ENCODE data around the gene CTDSPL. TPM values are rescaled to one million over a fixed set of nuclear protein-coding genes. Genes with fewer than 3 reads are reported as not detected.

CTDSPL gene
- polyA plus RNA-seq, 1 of the 3 experiments (the other 2 are of a cell fraction), result 22.1 TPM

GRCh38 chr3:37945807-37946530 lies 84.3 kb downstream of the CTDSPL start:
- peaks cover 7% of the 10 kb centered on the region for H3K79me2 ChIP-seq (ENCODE audit: insufficient read depth)
- H3K4me3 ChIP-seq (ENCODE audit: low read depth in 2 of 2, low read length in 1 of 2), result no peak overlapping the region; a peak in 1 of 4 replicates
- peak overlapping the region; percentile 40 for H3K4me2 ChIP-seq
- peak overlapping the region; percentile 9; the same call in 1 of the 2 replicates for H3K9ac ChIP-seq
- H3K27me3 ChIP-seq (ENCODE audit: insufficient read depth), result no peaks in the 10 kb centered on the region
- POLR2A ChIA-PET, result interaction anchor here (1.5 to 1.8 kb wide), 2 partner anchors 11 to 48 kb away, joined by 4 read pairs; no protein-coding TSS in a partner anchor
- peak; percentile 89 for DNase-seq
- CTCF ChIA-PET, result interaction anchor here (1.0 to 2.4 kb wide), 10 partner anchors 10 to 92 kb away, joined by 3 to 14 read pairs (median 4); no protein-coding TSS in a partner anchor
- peak overlapping the region; percentile 0; the same call in 1 of the 2 replicates for H2AFZ ChIP-seq (ENCODE audit: low read depth)
- H3K9me2 ChIP-seq, result no peaks in the 10 kb centered on the region
- no peaks in the 10 kb centered on the region for H4K20me1 ChIP-seq (ENCODE audit: insufficient read depth)
- no peaks in the 10 kb centered on the region for H3K9me3 ChIP-seq
- peaks cover 14% of the 10 kb centered on the region for H3F3A ChIP-seq (replicated peaks; ENCODE audit: insufficient read depth)
- peak overlapping the region; percentile 83 to 98 for H3K27ac ChIP-seq (ENCODE audit: low read depth in 2 of 2, low read length in 1 of 2)
- 31% methylated on average over 7 of the region's 8 CpGs for WGBS (ENCODE audit: low lambda C conversion rate)
- H3K4me1 ChIP-seq (ENCODE audit: control insufficient read depth in 1 of 2, insufficient read depth in 2 of 2, low read depth in 1 of 2, low read length in 1 of 2), result peaks cover 25 to 38% of the 10 kb centered on the region in 2 experiments
- H3K36me3 ChIP-seq (replicated peaks in 1 of 2; ENCODE audit: control insufficient read depth in 1 of 2, insufficient read depth in 2 of 2, low read length in 1 of 2), result peaks cover 9 to 13% of the 10 kb centered on the region in 2 experiments
- TF ChIP-seq USF2 (IDR thresholded peaks at IDR 0.05; ENCODE audit: borderline replicate concordance, low read depth, low read length), result no peak
- TF ChIP-seq CHD2 (IDR thresholded peaks at IDR 0.05; ENCODE audit: low read length, partially characterized antibody), result peak; percentile 71
- TF ChIP-seq GATA2 (CRISPR knock-in tag; IDR thresholded peaks at IDR 0.05), result peak; percentile 82
- TF ChIP-seq MXI1 (IDR thresholded peaks at IDR 0.05; ENCODE audit: low read depth, low read length), result peak; percentile 92
- TF ChIP-seq SMC3 (IDR thresholded peaks at IDR 0.05; ENCODE audit: low read depth, low read length), result peak; percentile 1; the same call in 1 of the 2 replicates
- TF ChIP-seq TCF12 (IDR thresholded peaks at IDR 0.05), result peak; percentile 63
- no peak for TF ChIP-seq CTCF (IDR thresholded peaks at IDR 0.05)
- TF ChIP-seq IRF3 (IDR thresholded peaks at IDR 0.05; ENCODE audit: low read depth, low read length), result no peak
- peak; percentile 54 to 96; a peak in 3 of 4 replicates for TF ChIP-seq EP300 (IDR thresholded peaks at IDR 0.05; ENCODE audit: borderline replicate concordance in 1 of 2, low read depth in 1 of 2, low read length in 1 of 2)
- 0 out of 2 replicates have a peak, but pooled peaks have one; percentile 12 for TF ChIP-seq FOSL2 (IDR thresholded peaks at IDR 0.05; ENCODE audit: borderline replicate concordance, low read depth)
- peak; percentile 92 for TF ChIP-seq RCOR1 (IDR thresholded peaks at IDR 0.05; ENCODE audit: low read length)
- no peak for TF ChIP-seq EZH2phosphoT487 (IDR thresholded peaks at IDR 0.05; ENCODE audit: borderline replicate concordance, low read depth)
- no peak for TF ChIP-seq MEF2A (IDR thresholded peaks at IDR 0.05; ENCODE audit: borderline replicate concordance, low read depth)
- TF ChIP-seq RFX5 (IDR thresholded peaks at IDR 0.05; ENCODE audit: low read length), result no peak
- no peak; the same call in 1 of the 2 replicates for TF ChIP-seq JUND (IDR thresholded peaks at IDR 0.05)
- TF ChIP-seq ZBTB33 (IDR thresholded peaks at IDR 0.05; ENCODE audit: borderline replicate concordance, low read depth), result no peak
- no peak for TF ChIP-seq USF1 (IDR thresholded peaks at IDR 0.05; ENCODE audit: borderline replicate concordance, low read depth)
- no peak for TF ChIP-seq TAF1 (IDR thresholded peaks at IDR 0.05; ENCODE audit: borderline replicate concordance, low read depth, low read length)
- no peak for TF ChIP-seq REST (IDR thresholded peaks at IDR 0.05; ENCODE audit: low read depth, low read length)
- peak; percentile 80; the same call in 1 of the 2 replicates for TF ChIP-seq FOXJ3 (CRISPR knock-in tag; IDR thresholded peaks at IDR 0.05)
- no peak; the same call in 1 of the 2 replicates for TF ChIP-seq GABPA (IDR thresholded peaks at IDR 0.05; ENCODE audit: low read depth)

Data from SK-N-SH (cell line).